ENCODE data around the gene VPS37C.
"Not testable (repeated sequence)": the region's sequence is repeated elsewhere in the genome, so short reads cannot be mapped to it uniquely, and the experiment has no call there.

Gene VPS37C

DNA sequence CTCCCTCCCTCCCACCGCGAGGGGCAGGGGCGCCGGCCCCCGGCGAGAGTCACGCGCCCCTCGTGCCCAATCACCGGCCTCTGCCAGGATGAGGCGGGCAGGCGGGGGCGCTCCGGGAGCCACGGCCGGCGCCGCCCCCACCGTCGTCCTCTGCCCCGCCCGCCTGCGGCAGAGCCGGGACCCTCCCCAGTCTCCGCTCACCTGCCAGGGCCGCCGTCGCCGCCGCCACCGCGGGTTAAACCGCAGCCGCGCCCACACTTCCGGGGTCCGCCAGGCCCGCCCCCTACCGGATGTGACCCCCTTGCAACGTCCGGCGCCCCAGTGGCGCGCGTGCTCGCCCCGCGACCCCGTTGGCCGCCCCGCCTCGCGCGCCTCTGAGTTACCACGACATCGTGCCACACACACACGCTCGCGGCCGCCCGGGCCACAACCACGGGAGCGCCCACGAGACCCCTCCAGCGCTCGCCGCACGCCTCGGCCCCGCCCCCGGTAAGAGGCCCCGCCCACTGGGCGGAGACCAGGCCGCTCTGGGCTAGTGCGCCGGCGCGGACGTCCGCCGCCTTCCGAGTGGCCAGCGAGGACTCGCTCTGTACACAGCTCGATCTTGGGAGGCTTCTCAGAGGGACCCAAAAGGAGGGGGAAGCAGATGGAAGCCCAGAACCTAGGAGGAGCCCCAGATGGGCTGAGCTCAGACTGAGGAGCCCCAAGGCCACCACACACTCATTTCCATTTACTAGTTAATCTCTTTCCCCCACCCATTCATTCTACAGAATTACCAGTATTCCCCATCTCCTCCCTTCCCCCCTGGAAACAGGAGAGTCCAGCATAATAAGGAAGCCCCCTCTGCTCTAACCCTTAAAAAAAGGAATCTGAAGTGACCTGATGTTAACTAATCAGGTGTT lies at the start of gene VPS37C:
Gene VPS37C (minus strand): TSS at position 237 of the 902 bp plus-strand sequence. CDS start 22,597 bp downstream, outside the sequence.
- peak; percentile 94 for DNase-seq

DNA sequence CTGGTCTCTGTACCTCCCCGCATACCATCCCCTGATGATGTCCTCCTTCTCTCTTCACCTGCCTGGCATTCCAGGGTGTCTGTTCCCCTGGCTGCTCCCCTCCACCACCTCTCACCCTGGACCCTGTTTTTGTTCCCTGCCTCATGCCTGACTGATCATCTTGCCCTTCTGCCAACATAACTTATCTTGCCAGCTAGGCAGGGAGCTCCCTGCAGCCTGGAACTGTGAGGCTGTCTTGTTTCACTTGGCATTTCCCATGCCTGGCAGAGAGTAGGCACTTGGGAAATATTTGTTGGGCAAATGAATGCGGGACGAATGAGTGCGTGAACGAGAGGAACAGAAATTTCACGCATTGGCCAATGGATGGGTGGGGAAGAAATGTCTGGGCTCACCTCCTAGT lies 49.4 kb upstream of the VPS37C start:
- DNase-seq, result not testable (repeated sequence)

DNA sequence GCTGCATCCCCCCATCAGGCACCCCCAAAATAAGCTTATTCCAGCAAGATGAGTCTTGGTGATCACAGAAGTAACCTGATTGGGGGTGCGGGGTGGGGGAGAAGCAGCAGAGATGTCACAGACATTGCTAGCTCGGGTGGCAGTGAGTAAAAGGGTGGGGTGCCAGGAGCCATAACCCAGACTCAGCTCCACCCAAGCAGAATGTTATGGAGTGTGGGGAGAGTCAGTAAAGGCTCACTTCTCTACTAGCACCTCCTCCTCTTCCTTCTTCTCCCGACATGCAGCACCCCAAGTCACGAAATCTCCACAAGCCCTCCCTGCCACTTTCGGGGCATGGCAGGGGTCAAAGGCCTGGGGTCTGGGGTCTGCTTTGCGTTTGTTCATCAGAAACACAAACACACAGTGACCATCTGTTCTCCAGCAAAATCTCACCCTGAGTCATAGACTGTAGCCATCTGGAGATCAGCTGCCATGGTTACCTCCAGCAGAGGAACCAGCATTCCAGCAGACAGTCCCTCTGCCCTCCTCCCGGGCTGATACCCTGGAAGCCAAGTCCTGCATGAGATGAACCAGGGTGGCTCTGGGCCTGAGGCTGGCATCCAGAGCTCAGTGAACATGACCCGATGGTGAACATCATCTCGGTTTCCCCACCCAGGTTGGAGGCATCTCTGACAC lies 46.5 kb upstream of the VPS37C start:
- not testable (repeated sequence) for DNase-seq

DNA sequence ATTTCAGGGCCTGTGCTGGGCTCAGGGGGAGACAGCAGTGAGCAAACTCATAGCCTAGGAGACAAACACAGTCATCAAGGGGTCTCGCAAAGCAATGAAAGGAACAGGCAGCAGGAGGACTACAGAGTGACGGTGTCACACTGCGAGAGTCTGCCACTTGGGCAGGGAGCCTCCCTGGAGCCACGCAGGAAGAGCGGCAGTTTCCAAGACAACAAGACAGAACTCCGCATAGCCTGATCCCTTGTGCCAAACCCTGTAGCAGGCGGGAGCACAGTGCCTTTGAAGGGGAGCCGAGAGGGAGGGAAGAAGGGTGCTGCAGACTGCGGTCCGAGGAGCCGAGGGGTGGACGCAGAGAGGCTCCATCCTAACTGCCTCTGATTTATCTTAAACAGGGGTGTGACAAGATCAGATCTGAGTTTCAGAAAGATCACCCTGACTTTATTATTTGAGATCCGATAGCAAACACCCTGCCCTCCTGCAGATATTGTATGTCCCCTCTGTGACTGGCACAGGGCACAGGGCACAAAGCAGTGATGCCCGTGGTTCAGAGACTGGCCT lies 43.4 kb upstream of the VPS37C start:
- DNase-seq, result not testable (repeated sequence)

DNA sequence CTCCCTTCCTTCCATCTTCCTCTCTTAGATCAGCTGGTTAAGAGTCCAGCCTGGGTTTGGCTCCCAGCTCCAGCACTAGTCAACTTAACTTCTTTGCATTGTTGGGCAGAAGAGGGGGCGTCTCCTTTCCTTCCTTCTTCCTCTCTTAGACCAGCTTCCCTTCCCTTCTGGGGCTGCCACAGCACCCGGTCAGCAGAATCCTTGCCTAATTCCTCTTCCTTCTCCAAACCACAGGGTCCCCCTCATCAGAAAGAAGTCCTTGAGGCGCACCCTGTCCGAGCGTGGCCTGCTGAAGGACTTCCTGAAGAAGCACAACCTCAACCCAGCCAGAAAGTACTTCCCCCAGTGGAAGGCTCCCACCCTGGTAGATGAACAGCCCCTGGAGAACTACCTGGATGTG lies 42.6 kb upstream of the VPS37C start:
- not testable (repeated sequence) for DNase-seq

DNA sequence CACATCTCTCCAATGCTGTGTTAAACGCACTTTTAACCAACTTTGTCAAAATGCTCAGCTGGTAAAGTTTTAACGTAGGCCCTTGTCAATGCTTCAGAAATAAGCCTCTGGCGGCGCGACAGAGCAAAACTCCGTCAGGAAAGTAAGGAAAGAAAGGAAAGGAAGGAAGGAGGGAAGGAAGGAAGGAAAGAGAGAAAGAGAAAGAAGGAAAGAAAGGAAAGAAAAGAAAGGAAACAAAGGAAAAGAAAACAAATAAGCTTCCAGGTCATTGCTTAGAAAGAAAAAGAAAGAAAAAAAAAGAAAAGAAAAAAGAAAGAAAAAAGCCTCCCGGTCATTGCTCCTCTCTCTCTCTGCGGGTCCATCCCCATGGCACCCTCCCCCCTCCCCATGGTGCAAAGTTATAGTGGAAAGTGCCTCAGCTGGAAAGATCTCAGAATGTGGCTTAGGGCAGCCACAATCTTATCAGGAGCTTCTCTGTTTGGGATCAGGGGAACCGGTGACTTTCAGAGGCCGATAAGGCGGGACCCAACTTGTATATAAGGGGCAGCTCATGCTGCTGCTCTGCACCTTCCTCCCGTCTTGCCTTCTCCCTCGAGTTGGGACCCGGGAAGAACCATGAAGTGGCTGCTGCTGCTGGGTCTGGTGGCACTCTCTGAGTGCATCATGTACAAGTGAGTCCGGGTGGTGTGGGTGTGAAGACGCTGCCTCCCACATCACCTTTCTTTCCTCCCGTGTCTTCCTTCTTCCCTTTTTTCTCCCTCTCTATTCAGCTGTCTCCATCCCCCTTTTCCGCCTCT lies 41.9 kb upstream of the VPS37C start, which contains the start of gene PGA3:
Gene PGA3 (plus strand): TSS at position 566 of the 797 bp plus-strand sequence. CDS start 50 bp downstream, at position 616.
- not testable (repeated sequence) for DNase-seq

DNA sequence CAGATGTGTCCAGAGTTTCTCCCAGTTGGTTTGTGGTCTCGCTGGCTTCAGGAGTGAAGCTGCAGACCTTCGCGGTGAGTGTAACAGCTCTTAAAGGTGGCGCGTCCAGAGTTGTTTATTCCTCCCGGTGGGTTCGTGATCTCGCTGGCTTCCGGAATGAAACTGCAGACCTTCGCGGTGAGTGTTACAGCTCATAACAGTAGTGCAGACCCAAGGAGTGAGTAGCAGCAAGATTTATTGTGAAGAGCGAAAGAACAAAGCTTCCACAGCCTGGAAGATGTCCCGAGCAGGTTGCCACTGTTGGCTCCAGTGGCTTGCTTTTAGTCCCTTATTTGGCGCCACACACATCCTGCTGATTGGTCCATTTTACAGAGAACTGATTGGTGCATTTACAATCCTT lies 40.2 kb upstream of the VPS37C start:
- no peak for DNase-seq

DNA sequence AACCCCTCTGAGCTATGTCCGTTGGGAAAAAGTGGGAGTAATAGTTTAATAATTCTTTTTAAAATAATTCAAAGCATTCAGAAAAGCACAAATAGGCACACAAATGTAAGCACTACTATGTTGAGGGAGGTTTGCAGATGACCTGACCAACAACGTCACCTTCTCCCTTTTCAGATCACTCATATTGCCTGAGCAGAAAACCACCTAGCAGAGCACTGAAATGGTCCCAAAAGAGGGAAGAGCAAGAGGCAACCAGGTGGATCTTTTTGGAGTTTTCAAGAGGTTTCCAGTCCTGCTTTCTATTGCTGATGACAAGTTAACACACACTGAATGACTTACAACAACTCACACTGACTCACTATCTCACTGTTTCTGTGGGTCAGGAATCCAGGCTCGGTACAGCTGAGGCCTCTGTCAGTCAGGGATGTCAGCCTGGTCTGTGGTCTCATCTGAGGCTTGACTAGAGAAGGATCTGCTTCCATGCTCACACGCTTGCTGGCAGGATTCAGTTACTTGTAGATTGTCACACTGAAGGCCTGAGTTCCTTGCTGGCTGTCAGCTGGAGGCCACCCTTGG lies 37.8 kb upstream of the VPS37C start:
- no peak for DNase-seq

DNA sequence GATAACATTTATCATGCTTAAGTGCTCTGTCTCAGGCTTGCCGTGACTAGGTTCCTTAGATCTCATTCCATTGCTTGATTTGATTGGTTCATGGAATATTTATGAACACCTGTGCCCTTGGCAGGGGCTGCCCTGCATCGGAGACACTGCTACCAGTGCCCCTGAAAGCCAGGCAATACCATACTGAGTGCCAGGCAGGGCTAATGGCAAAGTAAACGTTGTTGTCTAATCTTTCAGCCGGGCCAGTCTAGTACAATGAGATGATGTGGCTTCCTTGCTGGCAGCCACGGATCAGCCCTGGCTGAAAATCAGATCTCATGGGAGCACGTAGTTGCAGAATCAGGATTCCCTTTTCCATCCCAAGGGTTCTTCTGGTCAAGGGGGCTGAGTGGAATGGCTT lies 37.1 kb upstream of the VPS37C start:
- no peak for DNase-seq

DNA sequence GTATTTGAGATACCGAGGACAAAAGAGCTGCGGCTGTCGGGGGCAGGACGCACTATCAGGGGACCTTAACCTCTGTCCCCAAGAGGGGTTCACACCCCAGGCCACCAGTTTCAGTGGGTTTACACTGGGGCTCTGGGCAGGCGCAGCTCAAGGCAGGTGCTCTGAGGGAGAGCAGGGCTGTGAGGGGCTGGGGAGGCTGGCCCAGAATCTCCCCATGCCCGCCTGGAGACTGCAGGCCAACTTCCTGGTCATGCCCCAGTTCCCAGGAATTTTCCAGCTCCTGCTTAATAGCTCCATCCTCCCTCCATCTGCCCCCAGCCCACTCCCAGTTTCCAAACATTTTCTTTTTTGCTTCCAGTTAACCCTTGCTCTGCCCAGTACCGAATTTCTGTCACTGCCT lies 34.5 kb upstream of the VPS37C start:
- no peak for DNase-seq

DNA sequence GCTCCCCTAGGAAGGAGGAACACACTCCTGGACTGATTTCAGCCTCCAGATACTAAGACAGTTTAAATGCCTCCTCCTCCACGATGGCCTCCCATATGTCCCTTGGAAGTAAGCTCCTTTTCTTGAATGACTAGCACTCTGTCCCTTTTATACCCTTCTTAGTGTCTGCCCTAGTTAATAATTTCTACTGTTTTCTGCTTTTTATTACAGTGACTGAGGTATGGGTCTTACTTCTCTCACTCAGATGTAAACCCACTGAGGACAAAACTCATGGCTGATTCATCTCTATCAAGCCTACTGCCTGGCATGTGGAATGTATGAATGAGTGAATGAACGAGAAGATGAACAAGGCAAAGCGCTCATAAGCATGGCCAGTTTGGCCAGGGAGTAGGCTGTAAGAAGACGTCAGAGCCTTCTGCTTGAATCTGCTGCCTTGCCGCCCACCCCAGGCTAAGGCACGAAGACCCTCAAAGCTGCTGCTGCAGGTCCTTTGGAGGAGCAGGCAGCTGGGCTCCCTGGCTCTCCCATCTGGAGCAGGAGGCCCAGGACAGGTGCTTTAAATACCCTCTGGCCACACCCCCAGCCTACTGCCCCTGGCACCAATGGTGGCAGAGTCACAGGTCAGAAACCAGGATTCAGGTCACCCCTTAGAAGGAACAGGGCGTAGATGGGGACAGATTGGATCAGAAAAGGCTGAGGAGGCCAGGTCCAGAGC lies 33.9 kb upstream of the VPS37C start:
- DNase-seq, result no peak

DNA sequence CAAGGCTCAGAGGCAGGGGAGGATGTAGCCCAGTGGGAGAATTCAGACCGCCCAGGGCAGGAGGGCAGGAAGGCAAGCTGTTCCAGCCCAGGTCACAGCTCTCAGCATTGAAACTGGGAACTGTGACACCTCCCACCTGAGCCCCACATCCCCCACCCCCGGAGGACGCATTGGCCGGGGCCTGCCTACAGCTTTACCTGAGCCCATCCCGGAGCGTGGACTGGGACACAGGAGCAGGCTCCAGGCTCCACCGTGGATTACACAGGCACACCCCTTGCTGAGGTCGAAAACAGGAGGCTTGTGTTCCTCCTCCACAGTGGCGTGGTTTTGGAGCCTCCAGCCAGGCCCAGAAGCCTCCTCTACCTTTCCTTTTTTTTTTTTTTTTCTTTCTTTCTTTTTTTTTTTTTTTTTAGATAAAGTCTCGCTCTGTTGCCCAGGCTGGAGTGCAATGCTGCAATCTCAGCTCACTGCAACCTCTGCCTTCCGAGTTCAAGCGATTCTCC lies 33.0 kb upstream of the VPS37C start:
- no peak for DNase-seq

DNA sequence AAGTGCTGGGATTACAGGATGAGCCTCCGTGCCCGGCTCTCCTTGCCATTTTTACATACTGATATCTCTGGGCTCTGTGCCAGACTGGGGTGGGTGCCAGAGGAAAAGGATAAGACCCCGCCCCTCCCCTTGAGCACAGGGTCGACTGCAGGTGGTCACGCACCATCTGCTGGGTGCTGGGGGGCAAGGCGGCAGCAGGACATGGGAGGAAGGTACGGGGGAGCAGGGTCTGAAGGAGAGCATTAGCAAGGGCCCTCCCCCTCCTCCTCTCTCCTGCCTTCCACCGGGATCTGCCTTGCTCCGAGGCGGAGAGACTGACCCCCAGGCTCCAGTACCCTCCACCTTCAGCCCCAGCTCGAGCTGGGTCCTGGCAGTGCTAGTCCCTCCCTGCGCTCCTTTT lies 32.4 kb upstream of the VPS37C start:
- DNase-seq, result no peak

DNA sequence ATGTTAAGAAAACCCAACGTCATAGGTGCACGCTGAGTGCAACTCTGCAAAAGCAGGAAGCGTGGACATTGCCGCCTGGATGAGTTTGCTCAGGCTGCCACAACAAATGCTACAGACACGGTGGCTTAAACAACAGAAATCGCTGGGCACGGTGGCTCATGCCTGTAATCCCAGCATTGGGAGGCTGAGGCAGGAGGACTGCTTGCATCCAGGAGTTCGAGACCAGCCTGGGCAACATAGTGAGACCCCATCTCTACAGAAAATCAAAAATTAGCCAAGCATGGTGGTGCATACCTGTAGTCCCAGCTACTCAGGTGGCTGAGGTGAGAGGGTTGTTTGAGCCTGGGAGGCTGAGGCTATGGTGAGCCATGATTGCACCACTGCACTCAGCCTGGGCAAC lies 28.7 kb upstream of the VPS37C start:
- DNase-seq, result no peak

DNA sequence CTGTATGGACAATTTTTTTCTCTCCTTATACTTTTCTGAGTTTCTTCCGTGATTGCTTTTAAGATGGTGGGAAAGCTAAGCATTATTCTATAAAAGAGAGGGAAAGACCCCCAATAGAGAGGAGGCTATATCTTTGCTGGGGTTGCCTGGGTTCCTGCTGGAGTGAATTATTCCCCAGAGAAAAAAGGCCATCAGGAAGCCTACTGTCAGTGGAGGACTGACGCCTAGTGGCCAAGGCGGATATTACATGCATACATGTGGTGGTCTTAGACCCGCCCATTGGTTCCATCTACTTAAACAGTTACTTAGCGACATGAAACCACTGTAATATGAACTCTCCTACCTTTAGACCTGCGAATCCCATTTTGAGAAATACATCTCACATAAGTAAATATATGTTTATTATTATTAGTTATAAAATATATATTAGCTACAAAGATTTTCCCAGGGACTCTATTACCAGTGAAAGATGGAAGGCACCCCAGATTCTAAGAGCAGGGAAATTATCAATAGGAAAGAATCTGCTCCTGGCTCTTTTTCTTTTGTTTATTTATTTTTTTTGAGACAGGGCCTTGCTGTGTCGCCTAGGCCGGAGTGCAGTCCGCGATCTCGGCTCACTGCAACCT lies 26.4 kb upstream of the VPS37C start:
- DNase-seq, result peak; percentile 82

DNA sequence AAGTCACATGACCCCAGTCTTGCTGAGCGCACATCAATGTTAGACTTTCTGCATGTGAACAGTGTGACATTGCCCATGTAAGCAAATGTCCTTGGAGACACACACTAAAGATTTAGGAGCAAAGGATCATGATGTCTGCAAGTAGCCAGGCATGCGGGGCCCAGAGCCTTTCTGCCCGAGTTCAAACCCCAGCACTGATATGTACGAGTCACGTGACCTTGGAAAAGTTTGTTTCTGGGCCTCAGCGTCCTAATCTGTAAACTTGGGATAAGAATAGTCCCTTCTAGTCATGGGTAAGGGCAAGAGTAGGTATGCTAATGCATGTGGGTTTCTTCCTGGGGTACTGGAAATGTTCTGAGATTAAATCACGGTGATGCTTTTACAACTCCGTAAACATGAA lies 25.3 kb upstream of the VPS37C start:
- no peak for DNase-seq

DNA sequence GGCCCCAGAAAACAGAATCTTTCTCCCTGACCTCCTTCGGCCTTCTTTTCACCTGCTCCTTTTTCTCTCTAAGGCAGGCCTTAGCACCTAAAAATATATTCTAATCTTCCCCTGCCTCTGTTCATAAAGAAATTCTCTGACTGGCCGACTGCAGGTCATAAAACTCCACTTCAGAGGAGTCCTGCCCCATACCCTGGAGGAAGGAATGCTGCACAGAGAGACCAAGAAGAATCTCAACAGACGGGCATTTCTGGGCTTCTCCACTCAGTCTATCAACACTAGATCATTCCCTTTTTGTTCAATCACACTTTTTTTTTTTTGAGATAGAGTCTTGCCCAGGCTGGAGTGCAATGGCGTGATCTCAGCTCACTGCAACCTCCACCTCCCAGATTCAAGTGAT lies 22.4 kb upstream of the VPS37C start:
- DNase-seq, result no peak

DNA sequence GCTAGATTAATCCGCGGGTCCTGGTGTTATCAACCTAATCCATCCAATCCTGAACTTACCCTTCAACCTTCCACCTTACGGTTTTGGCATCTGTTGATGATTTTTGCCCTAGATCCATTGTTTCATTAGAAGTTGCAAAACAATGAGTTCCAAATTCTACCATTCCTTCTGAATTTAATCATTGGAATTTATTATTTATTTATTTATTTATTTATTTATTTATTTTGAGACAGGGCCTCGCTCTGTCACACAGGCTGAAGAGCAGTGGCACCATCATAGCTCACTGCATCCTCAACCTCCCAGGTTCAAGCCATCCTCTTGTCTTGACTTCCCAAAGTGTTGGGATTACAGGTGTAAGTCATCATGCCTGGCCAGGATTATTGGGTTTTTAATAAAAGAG lies 20.3 kb upstream of the VPS37C start:
- DNase-seq, result no peak

DNA sequence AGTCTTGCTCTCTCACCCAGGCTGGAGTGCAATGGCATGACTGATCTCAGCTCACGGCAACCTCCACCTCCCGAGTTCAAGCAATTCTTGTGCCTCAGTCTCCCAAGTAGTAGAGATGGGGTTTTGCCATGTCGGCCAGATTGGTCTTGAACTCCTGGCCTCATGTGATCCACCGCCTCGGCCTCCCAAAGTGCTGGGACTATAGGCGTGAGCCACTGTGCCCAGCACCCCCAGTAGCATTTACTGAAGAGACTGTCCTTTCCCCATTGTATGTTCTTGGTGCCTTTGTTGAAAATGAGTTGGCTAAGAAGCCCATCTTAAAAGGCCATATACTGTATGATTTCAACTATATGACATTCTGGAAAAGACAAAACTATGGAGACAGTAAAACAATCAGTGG lies 19.0 kb upstream of the VPS37C start:
- not testable (repeated sequence) for DNase-seq

DNA sequence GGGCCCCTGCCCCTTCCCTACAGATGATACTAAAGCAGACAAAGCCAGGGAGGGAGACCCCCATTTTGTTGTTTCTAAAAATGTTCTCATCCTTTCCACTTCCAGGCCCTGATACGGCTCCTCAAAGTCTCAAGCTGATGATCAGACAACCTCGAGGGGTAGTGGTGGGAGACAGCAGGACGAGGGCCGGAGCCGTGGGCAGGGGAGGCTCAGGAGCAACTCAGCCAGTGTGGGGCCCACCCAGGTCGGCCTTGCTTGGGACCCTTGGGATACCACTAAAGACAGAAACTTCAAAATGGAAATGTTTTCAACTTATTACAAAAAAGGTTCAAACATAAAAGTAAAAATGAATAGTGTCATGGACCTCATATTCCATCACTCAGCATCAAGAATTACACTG lies 15.2 kb upstream of the VPS37C start:
- no peak for DNase-seq

DNA sequence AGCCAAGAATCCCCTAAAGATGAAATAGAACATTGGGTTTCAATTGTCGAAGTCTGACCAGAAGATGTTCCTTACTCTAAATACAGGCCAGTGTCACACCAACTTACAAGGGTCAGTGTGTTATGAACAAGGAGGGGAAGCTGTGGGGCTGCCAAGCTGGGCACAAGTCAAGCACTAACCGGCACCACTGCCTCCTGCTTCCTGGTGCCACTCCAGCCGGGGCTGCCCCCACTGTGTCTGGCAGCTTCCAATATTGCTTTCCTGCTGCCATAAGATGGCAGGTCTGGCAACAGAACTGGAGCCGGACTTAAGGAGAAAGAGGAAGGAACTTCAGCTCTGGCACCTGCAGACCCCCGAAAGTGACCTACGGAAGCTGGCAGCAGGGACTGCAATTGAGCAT lies 13.7 kb upstream of the VPS37C start:
- no peak for DNase-seq
